Tibial nerve (tissue), 4 donors: ENCODE data around the gene FMN1. TPM values are rescaled to one million over a fixed set of nuclear protein-coding genes. Genes with fewer than 3 reads are reported as not detected.

Source experiments
- DNase-seq, 2 donors: peaks; one replicate each; pipeline ENCODE4 v3.0.0-alpha.2; 2019; ENCODE audit warnings: low spot score in 2 of 2
- H3K27ac ChIP-seq, 4 donors: fragments of 200-600 bp; sonication (generic) in 3 of 4; one replicate each; pipeline ENCODE4 v1.5.1; 2017 to 2019; ENCODE audit warnings: mild to moderate bottlenecking in 1 of 4
- H3K27me3 ChIP-seq, 2 donors: fragments of 200-600 bp; sonication (generic) in 1 of 2; one replicate each; pipeline versions ENCODE4 v1.5.1 to v1.6.0; 2017 to 2019
- H3K36me3 ChIP-seq, 3 donors: fragments of 200-600 bp; sonication (generic); one replicate each; pipeline ENCODE4 v1.5.1; 2018 to 2019
- H3K4me1 ChIP-seq, 4 donors: fragments of 200-600 bp; sonication (generic) in 3 of 4; one replicate each; pipeline ENCODE4 v1.5.1; 2017 to 2019
- H3K4me3 ChIP-seq, 4 donors: fragments of 200-600 bp; sonication (generic) in 3 of 4; one replicate each; pipeline ENCODE4 v1.5.1; 2017 to 2019; ENCODE audit warnings: mild to moderate bottlenecking in 1 of 4, moderate library complexity in 1 of 4
- H3K9me3 ChIP-seq, 4 donors: fragments of 200-600 bp; sonication (generic) in 3 of 4; one replicate each; pipeline ENCODE4 v1.5.1; 2017 to 2019
- CTCF ChIP-seq, 5 experiments: fragments of 200-600 bp in 3 of 5; fragments of 450-650 bp in 2 of 5; sonication (generic) in 3 of 5; IDR thresholded peaks; one replicate each; pipeline ENCODE4 v1.5.1; 2016 to 2019; ENCODE audit warnings: antibody characterized with exemption in 5 of 5, mild to moderate bottlenecking in 3 of 5, moderate library complexity in 2 of 5
- EP300 ChIP-seq, 2 donors: sonication (generic); formaldehyde crosslinking; IDR thresholded peaks; one replicate each; pipeline ENCODE4 v1.6.1; 2017; ENCODE audit warnings: antibody characterized with exemption in 2 of 2, mild to moderate bottlenecking in 1 of 2
- POLR2A ChIP-seq, 2 donors: fragments of 450-650 bp; IDR thresholded peaks; one replicate each; pipeline ENCODE4 v1.6.1; 2017; ENCODE audit warnings: antibody characterized with exemption in 2 of 2, mild to moderate bottlenecking in 2 of 2, moderate library complexity in 2 of 2
- WGBS, 2 donors: methylation state at CpG; one replicate each; pipeline ENCODE4 v1.1.5; 2018; 5-methylcytosine and 5-hydroxymethylcytosine counted together
- total RNA-seq, 4 donors: library from RNA; depleted of rRNA; stranded (reverse); fragments of >200 nt; gene quantifications; one replicate each; pipeline ENCODE4 v1.1.0, GENCODE V29; 2016

Gene FMN1
- total RNA-seq, 4 donors from 2014 or later: 15.1 to 62.1 (median 20.7) TPM

GRCh38 chr15:32919749-32920414, 274.6 kb downstream of the FMN1 start:
- no peak overlapping the region for H3K27ac ChIP-seq
- H3K4me1 ChIP-seq: no peaks in the 10 kb centered on the region
- TF ChIP-seq EP300 (IDR thresholded peaks at IDR 0.05) (no peak), CTCF (IDR thresholded peaks at IDR 0.05) (no peak), POLR2A (IDR thresholded peaks at IDR 0.05) (no peak)
- H3K27me3 ChIP-seq: no peaks in the 10 kb centered on the region
- no peaks in the 10 kb centered on the region for H3K36me3 ChIP-seq
- WGBS, 2 donors: 36 to 41% methylated on average over 5 of the region's 5 CpGs
- no peak overlapping the region for H3K4me3 ChIP-seq
- no peaks in the 10 kb centered on the region for H3K9me3 ChIP-seq
- no peak for DNase-seq

- no peak overlapping the region for H3K27ac ChIP-seq
- TF ChIP-seq POLR2A (IDR thresholded peaks at IDR 0.05): no peak
- TF ChIP-seq EP300 (IDR thresholded peaks at IDR 0.05): no peak
- TF ChIP-seq CTCF (IDR thresholded peaks at IDR 0.05): no peak
- H3K4me3 ChIP-seq: no peak overlapping the region
- no peaks in the 10 kb centered on the region for H3K4me1 ChIP-seq
- WGBS, 2 donors: 63 to 68% methylated on average over 4 of the region's 4 CpGs
- H3K9me3 ChIP-seq: no peaks in the 10 kb centered on the region
- H3K36me3 ChIP-seq: no peaks in the 10 kb centered on the region
- H3K27me3 ChIP-seq: no peaks in the 10 kb centered on the region
- DNase-seq: no peak
Observed at GRCh38 chr15:32918547-32918946, 276.0 kb downstream of the FMN1 start.

GRCh38 chr15:32910839-32911238, 283.7 kb downstream of the FMN1 start:
- peaks cover 0 to 12% (median 0%) of the 10 kb centered on the region in 4 donors for H3K4me1 ChIP-seq
- no peak overlapping the region for H3K4me3 ChIP-seq
- H3K9me3 ChIP-seq: no peaks in the 10 kb centered on the region
- no peaks in the 10 kb centered on the region for H3K36me3 ChIP-seq
- WGBS, 2 donors: 72 to 83% methylated on average over 3 of the region's 3 CpGs
- H3K27me3 ChIP-seq: no peaks in the 10 kb centered on the region
- TF ChIP-seq EP300 (IDR thresholded peaks at IDR 0.05): no peak
- no peak for TF ChIP-seq POLR2A (IDR thresholded peaks at IDR 0.05)
- no peak for TF ChIP-seq CTCF (IDR thresholded peaks at IDR 0.05)
- no peak overlapping the region for H3K27ac ChIP-seq
- no peak for DNase-seq

- DNase-seq: no peak
- Histone ChIP-seq H3K36me3 (no peaks in the 10 kb centered on the region), H3K27ac (no peak overlapping the region), H3K9me3 (no peaks in the 10 kb centered on the region), H3K4me3 (no peak overlapping the region), H3K27me3 (no peaks in the 10 kb centered on the region), H3K4me1 (peaks cover 0 to 12% (median 0%) of the 10 kb centered on the region in 4 donors)
- WGBS, 2 donors: 65% methylated on average over 2 of the region's 2 CpGs
- no peak for TF ChIP-seq EP300 (IDR thresholded peaks at IDR 0.05)
- TF ChIP-seq CTCF (IDR thresholded peaks at IDR 0.05): no peak
- no peak for TF ChIP-seq POLR2A (IDR thresholded peaks at IDR 0.05)
Observed at GRCh38 chr15:32909431-32909830, 285.1 kb downstream of the FMN1 start.

- Histone ChIP-seq H3K9me3 (no peaks in the 10 kb centered on the region), H3K4me3 (no peak overlapping the region), H3K4me1 (peaks cover 0 to 12% (median 0%) of the 10 kb centered on the region in 4 donors), H3K27me3 (no peaks in the 10 kb centered on the region), H3K36me3 (no peaks in the 10 kb centered on the region), H3K27ac (no peak overlapping the region)
- no peak for DNase-seq
- 75 to 81% methylated on average over 4 of the region's 4 CpGs for WGBS, 2 donors
- no peak for TF ChIP-seq POLR2A (IDR thresholded peaks at IDR 0.05)
Observed at GRCh38 chr15:32908872-32909271, 285.6 kb downstream of the FMN1 start.
